Muscle layer of colon (tissue), 2 donors: Measurements from ENCODE around the gene SLC12A8.

Source experiments
- H3K27ac ChIP-seq: one replicate; pipeline ENCODE4 v1.7.0; 2013; ENCODE audit warnings: low read depth, mild to moderate bottlenecking, low read length, moderate library complexity
- H3K27me3 ChIP-seq, 2 donors: one replicate each; pipeline ENCODE4 v1.7.0; 2013; ENCODE audit warnings: low read length in 2 of 2, mild to moderate bottlenecking in 2 of 2; ENCODE audit not compliant: insufficient read depth in 2 of 2, control insufficient read depth in 1 of 2
- H3K36me3 ChIP-seq: one replicate; pipeline ENCODE4 v1.7.0; 2013; ENCODE audit warnings: mild to moderate bottlenecking, low read length; ENCODE audit not compliant: insufficient read depth
- H3K4me1 ChIP-seq: one replicate; pipeline ENCODE4 v1.7.0; 2013; ENCODE audit warnings: mild to moderate bottlenecking, low read length; ENCODE audit not compliant: insufficient read depth
- H3K4me3 ChIP-seq, 2 donors: one replicate each; pipeline ENCODE4 v1.7.0; 2013; ENCODE audit warnings: low read length in 2 of 2, low read depth in 1 of 2, mild to moderate bottlenecking in 1 of 2, moderate library complexity in 1 of 2
- H3K9ac ChIP-seq: one replicate; pipeline ENCODE4 v1.7.0; 2013; ENCODE audit warnings: low read length
- H3K9me3 ChIP-seq: one replicate; pipeline ENCODE4 v1.7.0; 2013; ENCODE audit warnings: mild to moderate bottlenecking, low read length
- donor health status: abdominal sarcoma.
- donor health status: Adenocarcinoma of cecum.

SLC12A8 gene

DNA sequence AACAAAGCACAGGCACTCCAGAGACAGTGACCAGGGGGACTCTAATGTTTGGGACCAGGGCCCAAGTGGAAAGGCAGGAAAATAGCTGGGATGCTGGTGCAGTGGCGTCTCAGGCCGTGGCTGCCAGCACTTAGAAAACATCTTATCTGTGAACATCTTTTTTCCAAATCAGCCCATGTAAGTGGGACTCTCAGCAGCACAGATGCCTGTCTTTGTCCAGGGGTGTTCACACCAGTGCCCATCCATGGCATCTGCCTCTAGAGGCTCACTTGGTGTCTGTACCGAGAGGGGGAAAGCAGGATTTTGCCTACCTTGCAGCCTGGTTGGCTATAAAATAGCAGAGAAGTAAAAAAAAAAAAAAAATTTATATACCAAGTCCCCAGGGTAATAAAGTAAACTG is 26.7 kb downstream of the SLC12A8 start:
- Histone ChIP-seq H3K36me3 (no peaks in the 10 kb centered on the region), H3K9ac (no peak overlapping the region), H3K27ac (no peak overlapping the region), H3K4me3 (no peak overlapping the region), H3K9me3 (no peaks in the 10 kb centered on the region), H3K4me1 (peaks cover 16% of the 10 kb centered on the region), H3K27me3 (no peaks in the 10 kb centered on the region)

- no peaks in the 10 kb centered on the region for H3K36me3 ChIP-seq
- no peaks in the 10 kb centered on the region for H3K9me3 ChIP-seq
- H3K27me3 ChIP-seq: no peaks in the 10 kb centered on the region
- H3K9ac ChIP-seq: no peak overlapping the region
- H3K27ac ChIP-seq: no peak overlapping the region
- no peaks in the 10 kb centered on the region for H3K4me1 ChIP-seq
- no peak overlapping the region for H3K4me3 ChIP-seq
Observed at GRCh38 chr3:125179884-125180240, 32.7 kb downstream of the SLC12A8 start.

DNA sequence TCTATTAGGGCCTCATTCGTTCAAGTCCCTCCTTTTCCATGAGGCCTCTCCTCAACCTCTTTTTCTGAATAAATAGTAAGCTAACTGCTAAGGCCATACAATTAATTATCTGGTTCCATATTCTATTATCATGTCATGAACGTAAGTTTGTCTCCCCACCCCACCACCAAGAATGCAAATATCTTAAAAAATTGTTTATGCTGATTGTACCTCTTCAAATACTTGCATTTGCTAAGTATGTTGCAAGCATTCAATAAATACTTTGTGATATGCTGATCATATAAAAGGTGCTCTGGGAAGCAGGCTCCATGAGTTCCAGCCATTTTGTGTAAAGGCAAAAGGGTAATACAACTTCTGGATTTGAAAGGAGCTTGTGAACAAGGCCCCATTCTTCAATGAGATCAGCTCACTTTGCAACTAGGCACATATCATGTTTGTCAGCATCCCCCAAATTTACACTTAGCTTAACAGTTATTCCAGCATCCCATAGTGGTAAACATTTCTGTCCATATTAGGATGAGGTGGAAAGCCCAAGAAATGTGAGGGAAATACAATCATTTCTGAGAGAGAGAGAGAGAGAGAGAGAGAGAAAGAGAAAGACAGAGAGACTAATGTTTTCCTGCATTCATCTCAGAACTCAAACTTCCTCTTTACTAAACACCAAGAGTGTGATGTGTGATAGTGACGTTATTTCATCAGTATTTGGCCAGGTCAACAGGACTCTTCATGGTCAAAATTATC is 33.2 kb downstream of the SLC12A8 start:
- Histone ChIP-seq H3K9me3 (no peaks in the 10 kb centered on the region), H3K9ac (no peak overlapping the region), H3K4me3 (no peak overlapping the region), H3K27me3 (no peaks in the 10 kb centered on the region), H3K36me3 (no peaks in the 10 kb centered on the region), H3K4me1 (no peaks in the 10 kb centered on the region), H3K27ac (no peak overlapping the region)

- Histone ChIP-seq H3K9me3 (no peaks in the 10 kb centered on the region), H3K4me1 (no peaks in the 10 kb centered on the region), H3K27me3 (no peaks in the 10 kb centered on the region), H3K36me3 (no peaks in the 10 kb centered on the region), H3K9ac (no peak overlapping the region), H3K27ac (no peak overlapping the region), H3K4me3 (no peak overlapping the region)
Observed at GRCh38 chr3:125177746-125178145, 34.8 kb downstream of the SLC12A8 start.

DNA sequence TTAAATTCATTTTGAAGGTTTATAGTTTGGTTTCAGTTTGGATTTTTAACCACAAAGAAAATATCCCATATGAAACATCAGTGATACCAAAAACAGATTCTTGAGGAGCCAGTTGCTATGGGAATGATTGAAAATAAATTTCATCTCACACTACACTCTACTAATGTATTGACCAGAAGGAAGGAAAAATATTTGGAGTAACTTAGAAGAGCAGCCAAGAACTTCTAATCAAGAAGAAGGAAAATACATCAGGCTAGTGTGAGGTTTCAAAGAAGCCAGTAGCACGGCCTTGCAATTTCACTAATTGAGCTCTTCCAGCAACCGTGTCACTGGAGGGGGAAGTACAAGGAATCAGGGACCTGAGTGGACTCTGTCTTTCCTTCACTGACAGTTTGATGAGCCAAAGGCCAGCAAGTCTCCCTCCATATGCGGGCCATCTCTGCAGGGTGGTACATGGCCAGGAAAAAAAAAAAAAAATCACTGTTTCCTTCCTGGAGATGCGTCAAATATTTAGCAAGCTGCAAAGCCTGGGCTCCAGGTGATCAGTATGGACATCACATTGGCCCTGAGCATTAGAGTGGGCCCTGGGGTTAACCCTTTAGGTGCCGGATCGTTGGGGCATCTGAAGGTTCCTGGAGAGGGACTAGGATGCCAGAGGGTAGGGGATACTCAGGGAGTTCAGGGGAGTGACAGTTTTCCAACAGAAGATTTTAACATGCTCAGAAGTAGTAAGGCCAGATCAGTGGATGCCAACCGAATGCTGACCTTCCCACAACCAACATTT is 37.1 kb downstream of the SLC12A8 start:
- H3K36me3 ChIP-seq: no peaks in the 10 kb centered on the region
- no peaks in the 10 kb centered on the region for H3K27me3 ChIP-seq
- no peak overlapping the region for H3K4me3 ChIP-seq
- H3K9ac ChIP-seq: no peak overlapping the region
- H3K9me3 ChIP-seq: no peaks in the 10 kb centered on the region
- no peak overlapping the region for H3K27ac ChIP-seq
- no peaks in the 10 kb centered on the region for H3K4me1 ChIP-seq

DNA sequence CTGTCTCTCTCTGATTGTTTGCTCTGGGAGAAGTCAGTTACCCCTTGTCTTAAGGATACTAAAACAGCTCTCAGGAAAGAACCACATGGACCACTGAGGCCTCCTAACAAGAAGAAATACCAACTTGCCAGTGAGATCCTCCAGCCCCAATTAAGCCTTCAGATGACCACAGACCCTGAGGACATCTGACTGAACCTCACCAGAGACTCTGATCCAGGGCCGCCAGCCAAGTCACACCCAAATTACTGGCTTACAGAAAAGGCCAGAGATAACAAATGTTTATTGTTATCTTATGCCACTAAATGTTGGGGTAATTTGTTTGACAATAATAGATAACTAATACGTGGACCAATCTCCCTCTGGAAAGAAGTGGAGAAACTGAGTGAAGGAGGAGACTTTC is 40.2 kb downstream of the SLC12A8 start:
- H3K36me3 ChIP-seq: no peaks in the 10 kb centered on the region
- no peaks in the 10 kb centered on the region for H3K9me3 ChIP-seq
- H3K27me3 ChIP-seq: no peaks in the 10 kb centered on the region
- no peak overlapping the region for H3K4me3 ChIP-seq
- no peak overlapping the region for H3K9ac ChIP-seq
- no peaks in the 10 kb centered on the region for H3K4me1 ChIP-seq
- H3K27ac ChIP-seq: no peak overlapping the region

- H3K27me3 ChIP-seq: no peaks in the 10 kb centered on the region
- H3K9ac ChIP-seq: no peak overlapping the region
- no peak overlapping the region for H3K4me3 ChIP-seq
Observed at GRCh38 chr3:125168711-125169393, 43.7 kb downstream of the SLC12A8 start.

GRCh38 chr3:125166599-125167136 is 45.9 kb downstream of the SLC12A8 start:
- no peaks in the 10 kb centered on the region for H3K27me3 ChIP-seq
- no peak overlapping the region for H3K27ac ChIP-seq
- H3K9me3 ChIP-seq: no peaks in the 10 kb centered on the region
- H3K4me3 ChIP-seq: no peak overlapping the region
- H3K9ac ChIP-seq: no peak overlapping the region
- no peaks in the 10 kb centered on the region for H3K36me3 ChIP-seq
- no peaks in the 10 kb centered on the region for H3K4me1 ChIP-seq

More at GRCh38 chr3:125168711-125169393, 43.7 kb downstream of the SLC12A8 start:
- Histone ChIP-seq H3K9me3 (no peaks in the 10 kb centered on the region), H3K36me3 (no peaks in the 10 kb centered on the region), H3K27ac (no peak overlapping the region), H3K4me1 (no peaks in the 10 kb centered on the region)

DNA sequence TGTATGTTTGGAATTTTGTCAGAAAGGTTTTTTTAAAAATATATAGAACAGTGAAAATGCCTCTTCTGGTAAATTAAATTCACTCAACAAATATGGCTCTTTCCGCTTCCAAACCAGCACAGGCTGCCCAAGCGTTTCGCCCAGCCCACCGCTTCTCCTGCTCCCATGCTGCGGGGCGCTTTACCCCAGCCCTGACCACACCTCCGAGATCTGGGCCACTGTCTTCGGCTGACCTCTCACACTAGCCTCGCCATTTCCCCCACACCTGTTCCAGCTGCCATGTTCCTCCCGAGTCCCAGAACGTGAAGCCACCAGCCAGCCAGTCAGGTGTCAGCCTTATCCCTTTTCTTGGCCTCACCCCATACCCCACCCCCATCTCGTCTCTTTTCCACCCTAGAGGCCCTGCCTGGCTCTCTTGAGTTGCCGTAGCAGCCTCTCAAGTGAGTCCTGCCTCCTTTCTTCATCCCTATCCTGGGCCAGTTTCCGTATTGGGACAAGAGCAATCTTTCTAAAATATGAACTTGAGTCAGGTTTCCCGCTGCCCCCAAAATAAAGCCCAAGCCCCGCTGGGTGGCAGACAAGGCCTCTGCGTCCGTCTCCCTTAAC is 46.5 kb downstream of the SLC12A8 start:
- no peak overlapping the region for H3K27ac ChIP-seq
- no peaks in the 10 kb centered on the region for H3K9me3 ChIP-seq
- H3K9ac ChIP-seq: no peak overlapping the region
- H3K27me3 ChIP-seq: no peaks in the 10 kb centered on the region
- no peaks in the 10 kb centered on the region for H3K36me3 ChIP-seq
- H3K4me3 ChIP-seq: no peak overlapping the region
- peaks cover 3% of the 10 kb centered on the region for H3K4me1 ChIP-seq

DNA sequence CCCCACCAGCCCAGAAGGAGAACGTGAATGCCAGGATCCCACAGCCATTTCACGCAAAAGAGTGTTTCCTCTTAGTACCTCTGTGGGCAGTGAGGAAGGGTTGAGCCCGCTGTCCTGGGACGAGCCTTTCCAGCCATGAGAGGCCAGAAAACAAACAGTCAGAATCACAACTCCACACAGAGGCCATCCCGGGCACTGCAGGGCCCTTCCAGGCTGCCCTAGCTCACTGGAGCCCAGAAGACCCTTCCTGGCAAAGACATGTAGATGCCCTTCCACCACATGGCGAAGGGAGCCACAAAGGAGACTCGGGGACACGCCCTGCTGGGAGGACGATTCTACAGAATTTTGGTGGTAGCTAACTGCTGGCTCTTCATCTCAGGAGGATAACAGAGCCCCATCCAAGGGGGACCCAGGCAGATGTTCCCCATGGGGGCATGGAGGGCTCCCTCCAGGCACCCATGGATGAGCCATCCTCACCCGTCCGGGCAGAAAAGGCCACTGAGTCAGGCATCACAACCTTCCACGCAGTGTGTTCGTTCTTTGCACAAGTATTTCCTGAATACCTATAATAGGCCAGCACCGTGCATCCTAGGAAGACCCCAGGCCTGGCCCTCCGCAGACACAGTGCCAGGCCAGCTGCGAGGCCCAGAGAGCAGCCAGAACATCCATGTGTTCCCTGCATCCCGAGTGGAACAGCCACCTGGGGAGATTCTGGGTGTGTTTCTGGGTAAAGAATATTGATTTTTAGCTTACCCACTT is 47.2 kb downstream of the SLC12A8 start:
- no peaks in the 10 kb centered on the region for H3K36me3 ChIP-seq
- H3K9ac ChIP-seq: no peak overlapping the region
- peaks cover 5% of the 10 kb centered on the region for H3K4me1 ChIP-seq
- no peak overlapping the region for H3K4me3 ChIP-seq
- no peaks in the 10 kb centered on the region for H3K9me3 ChIP-seq
- no peaks in the 10 kb centered on the region for H3K27me3 ChIP-seq
- H3K27ac ChIP-seq: no peak overlapping the region
